Measurements from ENCODE around the gene GMPPB.

GMPPB gene

GRCh38 chr3:49729966-49730609, 6.3 kb upstream of the GMPPB start:
- no peak for DNase-seq (ENCODE audit: low read depth)

DNA sequence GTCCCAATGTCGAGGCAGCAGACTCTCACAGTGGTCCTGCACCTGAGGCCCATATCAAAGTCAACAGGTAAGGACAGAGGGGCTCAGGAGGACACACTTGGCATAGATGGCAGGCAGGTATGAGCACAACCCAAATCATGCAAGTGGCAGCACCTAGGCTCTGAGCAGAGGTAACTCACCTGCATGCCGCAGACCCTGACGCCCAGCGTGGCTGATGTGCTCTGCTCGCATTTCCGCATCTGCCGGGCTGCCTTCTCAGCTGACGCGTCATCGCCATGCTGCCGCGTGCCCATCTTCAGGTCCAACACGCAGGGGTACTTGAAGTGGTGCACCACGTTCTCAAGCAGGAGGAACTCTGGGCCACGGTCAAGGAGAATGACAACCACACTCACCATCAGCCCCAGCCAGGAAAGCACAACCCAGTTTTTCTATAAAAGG, 4.2 kb upstream of the GMPPB start:
- DNase-seq (ENCODE audit: low read depth), result no peak

DNA sequence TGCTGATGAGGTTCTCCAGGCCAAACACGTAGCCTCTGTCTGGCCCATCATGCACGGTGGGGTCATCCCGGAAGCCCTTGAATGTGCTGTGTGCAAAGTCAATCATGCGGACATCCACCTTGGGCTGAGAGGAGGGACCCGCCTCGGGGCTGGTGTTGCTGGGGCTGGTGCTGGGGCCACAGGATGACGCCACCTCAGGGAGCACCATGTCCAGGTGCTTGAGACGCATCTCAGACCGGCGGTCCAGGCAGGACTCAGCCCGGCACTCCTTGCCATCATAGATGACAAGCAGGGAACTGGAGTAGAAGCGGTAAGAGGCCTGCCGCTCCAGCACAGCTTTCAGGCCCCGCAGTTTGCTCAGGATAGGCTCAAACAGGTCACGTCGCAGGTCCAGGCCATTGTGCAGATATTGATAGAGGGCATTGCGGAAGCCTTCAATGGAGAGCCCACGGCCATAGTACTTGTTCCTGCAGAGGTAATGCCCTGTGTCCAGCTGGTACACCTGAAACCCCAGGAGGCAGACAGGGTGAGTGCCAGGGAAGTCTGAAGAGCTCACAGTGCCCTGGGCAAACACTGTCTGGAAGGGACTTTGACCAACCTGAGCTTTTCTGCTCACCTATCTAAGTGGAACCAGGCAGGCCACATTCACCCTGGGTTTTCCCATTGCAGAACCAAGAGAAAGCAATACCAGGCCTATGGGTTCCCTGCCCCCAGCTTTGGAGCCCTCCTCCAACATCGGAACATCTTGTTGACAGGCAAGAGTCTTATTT, 3.6 kb upstream of the GMPPB start:
- no peak for DNase-seq (ENCODE audit: low read depth)

DNA sequence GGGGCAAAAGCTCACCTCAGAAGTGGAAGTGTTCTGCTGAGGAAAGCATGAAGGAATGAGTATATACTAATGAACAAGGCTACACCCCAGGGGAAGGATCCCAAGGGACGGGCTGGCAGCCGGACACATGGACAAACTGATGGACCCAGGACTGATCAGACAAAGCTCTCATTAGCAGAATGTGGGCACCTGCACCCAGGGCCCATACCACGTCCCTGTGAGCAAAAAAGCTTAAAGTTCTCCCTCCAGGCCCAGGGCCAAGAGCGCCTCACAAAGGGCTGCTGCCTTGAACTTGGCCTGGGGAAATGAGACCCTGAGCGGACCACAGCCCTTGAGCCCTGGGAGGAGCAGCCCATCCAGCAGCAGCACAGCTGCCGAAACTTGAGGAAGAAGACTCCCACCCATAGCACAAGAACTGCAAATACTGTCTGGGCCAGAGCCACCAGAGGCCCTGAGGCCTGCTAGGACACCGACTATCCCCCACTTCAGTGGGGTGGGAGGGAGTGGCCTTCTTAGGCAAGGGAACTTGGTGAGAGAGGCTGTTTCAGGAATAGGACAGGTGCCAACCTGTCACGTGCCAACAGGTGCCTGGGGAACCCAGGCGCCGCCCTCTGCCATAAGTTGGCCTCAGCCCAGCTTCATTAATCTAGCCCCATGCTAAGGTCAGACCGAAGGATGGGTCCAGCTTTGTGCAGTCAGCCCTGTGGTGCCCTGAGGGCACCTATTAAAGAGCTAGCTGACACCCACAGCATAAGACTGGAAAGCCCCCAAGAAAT, 2.3 kb upstream of the GMPPB start:
- no peak for DNase-seq (ENCODE audit: low read depth)

- DNase-seq (ENCODE audit: low read depth), result no peak
These were observed 835 bp upstream of the GMPPB start for GRCh38 chr3:49724586-49724985.

DNA sequence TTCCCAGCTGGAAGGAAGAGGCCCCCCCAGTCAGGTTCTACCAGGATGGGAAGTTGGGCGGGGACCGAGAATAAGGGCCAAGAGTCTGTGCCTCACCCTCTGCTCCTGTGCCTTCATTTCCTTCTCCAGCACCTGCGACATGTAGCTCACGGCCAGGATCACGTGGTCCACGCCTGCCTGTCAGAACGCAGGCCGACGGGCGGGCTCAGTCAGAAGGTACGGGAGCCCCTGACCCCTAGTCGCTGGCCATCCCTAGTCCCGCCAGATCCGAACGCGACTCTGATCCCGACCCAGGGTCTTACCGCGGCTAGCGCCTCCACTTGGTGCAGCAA, 489 bp downstream of the GMPPB start:
- DNase-seq (ENCODE audit: low read depth), result peak; percentile 60

DNA sequence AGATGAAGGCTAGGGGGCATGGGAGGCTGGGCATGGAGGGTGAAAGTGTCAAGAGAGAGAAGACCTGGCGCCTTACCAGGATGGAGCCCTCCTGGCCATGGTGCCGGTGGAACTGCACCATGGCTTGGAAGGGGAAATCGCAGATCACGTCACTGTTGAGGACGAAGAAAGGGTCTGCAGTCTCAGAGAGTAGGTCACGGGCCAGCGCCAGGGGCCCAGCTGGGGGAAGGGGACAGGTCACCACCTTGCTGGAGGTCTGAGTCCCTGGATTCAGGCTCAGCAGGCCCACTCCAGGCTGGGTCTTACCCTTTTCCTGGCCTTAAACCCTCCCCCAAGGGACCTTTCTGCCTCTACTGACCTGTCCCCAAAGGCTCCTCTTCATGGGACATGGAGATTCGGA, 855 bp downstream of the GMPPB start:
- no peak for DNase-seq (ENCODE audit: low read depth)

GRCh38 chr3:49721896-49722781, 1.6 kb downstream of the GMPPB start:
- no peak for DNase-seq (ENCODE audit: low read depth)

GRCh38 chr3:49721596-49721895, 2.2 kb downstream of the GMPPB start:
- DNase-seq (ENCODE audit: low read depth), result no peak

GRCh38 chr3:49720855-49721595, 2.7 kb downstream of the GMPPB start:
- no peak for DNase-seq (ENCODE audit: low read depth)

- DNase-seq (ENCODE audit: low read depth), result peak; percentile 95
These were observed 4.4 kb downstream of the GMPPB start, which contains the start of gene AMIGO3 for GRCh38 chr3:49719214-49719884. AMIGO3 (minus strand) TSS chr3:49719684; CDS start chr3:49719465, 219 bp downstream.

- no peak for DNase-seq (ENCODE audit: low read depth)
These were observed 4.9 kb downstream of the GMPPB start for GRCh38 chr3:49718858-49719213.

GRCh38 chr3:49717959-49718857, 5.5 kb downstream of the GMPPB start:
- no peak for DNase-seq (ENCODE audit: low read depth)

DNA sequence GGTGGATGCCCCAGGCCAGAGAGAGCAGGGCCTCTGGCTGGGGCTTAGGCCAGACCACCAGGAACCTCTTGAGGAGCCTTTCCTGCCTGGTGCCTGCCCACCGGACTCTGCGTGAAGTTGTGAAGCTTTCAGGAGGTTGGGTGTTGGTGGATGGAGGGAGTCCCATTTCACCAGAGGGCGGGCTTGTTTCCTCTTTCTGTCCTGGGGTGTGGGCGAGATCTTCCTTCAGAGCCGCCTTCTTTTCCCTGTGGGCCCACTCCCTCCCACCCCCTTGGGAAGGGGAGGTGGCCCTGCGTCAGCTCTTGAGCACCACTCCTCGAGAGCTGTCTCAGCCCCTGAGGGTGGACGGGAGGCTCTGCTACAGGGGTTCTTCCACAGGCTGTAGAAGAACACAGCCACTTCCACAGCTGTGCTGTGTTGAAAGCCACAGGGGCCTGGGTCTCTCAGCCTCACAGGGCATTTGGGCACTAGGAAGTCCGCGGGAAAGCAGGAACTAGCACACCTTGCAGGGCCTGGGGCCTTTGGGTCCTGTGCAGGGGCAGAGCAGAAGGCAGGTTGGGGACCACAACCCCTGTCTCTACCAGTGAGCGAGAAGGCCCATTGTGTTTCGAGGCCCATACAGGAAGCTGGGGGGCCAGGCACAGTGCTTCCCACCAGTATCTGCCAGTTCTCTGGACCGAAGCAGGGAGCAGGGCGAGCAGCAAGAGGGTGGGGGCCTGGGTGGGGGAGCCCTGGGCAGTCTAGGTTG, 6.4 kb downstream of the GMPPB start:
- DNase-seq (ENCODE audit: low read depth), result no peak

DNA sequence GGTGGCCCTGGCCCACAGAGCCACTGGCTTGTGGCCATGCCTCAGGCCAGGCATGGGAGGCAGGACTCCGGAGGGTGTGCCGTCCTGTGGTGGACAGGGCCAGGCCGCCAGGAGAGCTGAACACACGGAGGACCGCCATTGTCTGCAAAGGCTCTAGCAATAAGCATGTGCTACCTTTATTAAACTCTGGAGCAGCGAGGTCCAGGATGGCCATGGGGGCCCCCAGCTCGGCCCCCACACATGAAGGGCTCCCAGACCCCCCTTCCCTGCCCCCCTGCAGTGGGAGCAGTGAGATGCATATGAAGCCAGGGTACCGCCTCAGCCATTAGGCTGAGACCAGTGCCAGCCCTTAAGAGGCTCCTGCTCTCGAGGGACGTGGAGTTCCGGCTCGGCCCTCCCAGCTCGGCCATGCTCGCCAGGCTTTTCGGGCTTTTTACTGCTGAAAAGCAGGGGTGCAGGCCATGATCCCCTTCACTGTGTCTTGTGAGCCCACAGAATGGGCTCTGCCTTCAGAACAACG, 7.0 kb downstream of the GMPPB start:
- DNase-seq (ENCODE audit: low read depth), result no peak

- no peak for DNase-seq (ENCODE audit: low read depth)
These were observed 7.6 kb downstream of the GMPPB start for GRCh38 chr3:49716169-49716568.

DNA sequence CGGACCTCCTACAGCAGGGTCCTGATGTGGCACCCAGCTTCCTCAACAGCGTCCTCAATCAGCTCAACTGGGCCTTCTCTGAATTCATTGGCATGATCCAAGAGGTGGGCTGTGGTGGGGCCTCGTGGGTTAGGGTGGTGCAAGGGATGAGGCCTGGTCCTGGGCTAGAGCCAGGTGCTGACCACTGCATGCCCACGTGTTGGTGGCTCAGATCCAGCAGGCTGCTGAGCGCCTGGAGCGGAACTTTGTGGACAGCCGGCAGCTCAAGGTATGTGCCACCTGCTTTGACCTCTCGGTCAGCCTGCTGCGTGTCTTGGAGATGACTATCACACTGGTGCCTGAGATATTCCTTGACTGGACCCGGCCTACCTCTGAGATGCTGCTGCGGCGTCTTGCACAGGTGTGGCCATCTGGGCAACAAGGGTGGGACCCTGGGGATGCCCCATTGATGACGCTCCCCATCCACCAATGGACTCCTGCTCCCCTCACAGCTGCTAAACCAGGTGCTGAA, 8.1 kb downstream of the GMPPB start:
- no peak for DNase-seq (ENCODE audit: low read depth)

GRCh38 chr3:49714728-49715550, 8.8 kb downstream of the GMPPB start:
- no peak for DNase-seq (ENCODE audit: low read depth)

All from ELR (cell line).